Islet precursor cell (in vitro differentiated cells): ENCODE measurements around the gene VASP.

Experiments
- DNase-seq: peaks from one replicate; pipeline ENCODE4 v3.0.0-alpha.2; 2018

The VASP gene

DNA sequence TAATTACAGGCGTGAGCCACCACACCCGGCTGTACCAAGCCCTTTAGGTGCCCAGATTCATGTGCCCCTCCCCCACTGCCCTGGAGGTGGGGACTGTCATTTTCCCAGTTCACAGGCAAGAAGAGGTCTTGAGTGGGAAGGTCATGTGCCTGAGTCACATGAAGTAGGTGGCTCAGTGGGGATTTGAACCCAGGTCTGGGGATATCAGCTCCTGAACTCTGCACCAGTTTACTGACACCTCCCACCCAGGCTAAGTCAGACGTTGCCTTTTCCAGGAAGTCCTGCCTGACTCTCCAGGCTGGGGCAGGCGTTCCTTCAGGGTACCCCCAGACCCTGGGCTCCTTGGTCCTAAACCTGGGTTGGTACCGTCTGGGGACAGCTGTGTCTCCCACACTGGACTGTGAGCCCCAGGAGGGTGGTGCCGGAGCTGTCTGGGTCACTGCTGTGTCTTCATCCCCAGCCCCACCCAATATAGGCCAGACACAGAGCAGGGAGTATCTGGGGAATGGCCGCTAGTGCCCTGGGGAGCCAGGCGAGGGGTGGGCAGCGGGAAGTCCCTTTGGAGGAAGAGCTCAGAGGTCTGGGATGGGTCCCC lies 8.6 kb downstream of the VASP start:
- DNase-seq = no peak

- DNase-seq = no peak
Observed at GRCh38 chr19:45517238-45517637, 10.0 kb downstream of the VASP start.

GRCh38 chr19:45517641-45518468 lies 10.6 kb downstream of the VASP start:
- DNase-seq = no peak

- no peak for DNase-seq
Observed at GRCh38 chr19:45518469-45518826, 11.2 kb downstream of the VASP start.

- no peak for DNase-seq
Observed at GRCh38 chr19:45522010-45522941, 15.0 kb downstream of the VASP start.

- peak; percentile 87 for DNase-seq
Observed at GRCh38 chr19:45523642-45524256, 16.5 kb downstream of the VASP start.

GRCh38 chr19:45524575-45525129 lies 17.4 kb downstream of the VASP start:
- no peak for DNase-seq

- peak; percentile 86 for DNase-seq
Observed at GRCh38 chr19:45526143-45526542, 18.9 kb downstream of the VASP start.

DNA sequence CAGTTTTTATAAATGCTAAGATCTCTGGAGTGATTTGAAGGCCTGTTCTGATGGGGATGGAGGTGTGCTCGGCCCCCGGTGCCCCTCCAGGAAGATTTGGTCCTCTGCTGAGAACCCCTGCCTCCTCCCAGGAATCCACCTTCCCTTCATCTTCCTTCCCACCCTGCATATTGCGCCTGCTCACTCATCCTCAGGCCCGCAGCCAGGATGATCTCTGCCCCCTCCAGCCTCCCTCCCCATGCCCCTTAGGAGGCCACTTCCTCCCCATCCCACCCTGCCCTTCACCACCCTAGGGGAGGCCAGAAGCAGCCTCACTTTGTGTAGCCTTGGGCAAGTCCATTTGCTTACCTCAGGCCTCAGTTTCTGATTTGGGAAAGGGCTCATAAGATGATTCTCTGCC lies 19.7 kb downstream of the VASP start:
- no peak for DNase-seq

DNA sequence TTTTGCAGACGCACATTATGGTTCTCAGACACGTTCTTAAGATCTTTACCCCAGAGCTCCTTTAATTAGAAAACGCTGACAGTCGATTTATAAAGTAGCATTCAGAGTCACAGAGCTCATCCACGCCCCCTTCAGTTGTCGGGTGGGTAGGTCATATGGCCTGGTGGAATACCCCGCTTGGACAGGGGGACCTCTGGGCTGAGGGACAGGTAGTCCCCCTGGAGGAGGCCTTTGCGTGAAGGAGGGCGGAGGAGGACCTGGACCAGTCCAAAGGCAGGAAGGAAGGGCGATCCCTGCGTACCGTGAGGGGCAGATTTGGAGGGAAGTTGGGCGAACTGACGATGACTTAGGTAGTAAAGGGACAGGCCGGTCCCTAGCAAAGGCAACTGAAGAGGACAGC lies 20.5 kb downstream of the VASP start:
- peak; percentile 64 for DNase-seq

- DNase-seq = peak; percentile 93
Observed at GRCh38 chr19:45528149-45528743, 21.0 kb downstream of the VASP start.

DNA sequence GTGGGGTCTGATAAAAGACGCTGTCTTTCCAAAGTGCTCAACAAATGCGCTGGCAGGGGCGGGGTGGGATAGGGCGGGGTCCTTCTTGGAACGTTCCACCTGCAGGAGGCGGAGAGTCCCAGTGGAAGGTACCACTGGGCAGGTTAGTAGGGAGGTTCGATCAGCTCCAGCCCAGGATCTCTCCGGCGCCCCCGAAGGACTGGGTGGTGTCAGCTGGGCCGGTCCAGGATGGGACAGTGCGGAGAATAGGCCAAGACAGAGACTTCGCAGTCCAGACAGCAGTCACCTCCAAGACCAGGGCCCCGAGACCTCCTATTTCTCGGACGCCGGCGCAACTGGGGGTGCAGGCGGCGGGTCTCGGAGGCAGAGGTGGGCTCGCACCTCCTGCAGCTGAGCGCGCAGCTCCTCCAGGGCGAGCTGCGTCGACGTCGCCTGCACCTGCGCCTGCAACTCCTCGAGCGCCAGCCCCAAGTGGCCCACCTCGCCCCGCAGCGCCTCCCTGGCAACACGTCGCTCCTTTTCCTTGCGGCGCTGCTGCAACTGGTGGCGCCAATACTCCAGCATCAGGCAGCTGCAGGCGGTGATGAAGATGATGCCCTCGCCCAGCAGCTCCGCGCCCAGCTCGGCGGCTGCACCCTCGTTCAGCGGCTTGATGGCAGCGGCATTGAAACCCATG lies 21.6 kb downstream of the VASP start:
- peak; percentile 91 for DNase-seq

DNA sequence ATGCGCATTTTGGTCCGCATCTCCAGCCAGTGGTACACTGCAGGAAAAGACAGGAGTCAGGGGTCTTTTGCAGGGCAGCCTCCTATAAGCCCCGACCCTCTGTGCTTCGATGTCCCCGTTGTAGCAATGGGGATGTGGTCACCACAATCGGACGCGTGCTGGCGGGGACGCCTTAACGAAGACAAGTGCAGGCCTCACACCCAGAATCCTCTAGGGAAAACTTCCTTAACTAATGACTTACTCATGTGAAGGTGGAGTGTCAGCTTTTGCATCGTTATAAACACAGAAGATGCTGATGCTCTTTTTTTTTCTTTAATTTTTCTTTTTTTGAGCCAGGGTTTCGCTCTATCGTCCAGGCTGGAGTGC lies 22.1 kb downstream of the VASP start:
- DNase-seq = no peak

- no peak for DNase-seq
Observed at GRCh38 chr19:45531349-45531748, 24.1 kb downstream of the VASP start.

DNA sequence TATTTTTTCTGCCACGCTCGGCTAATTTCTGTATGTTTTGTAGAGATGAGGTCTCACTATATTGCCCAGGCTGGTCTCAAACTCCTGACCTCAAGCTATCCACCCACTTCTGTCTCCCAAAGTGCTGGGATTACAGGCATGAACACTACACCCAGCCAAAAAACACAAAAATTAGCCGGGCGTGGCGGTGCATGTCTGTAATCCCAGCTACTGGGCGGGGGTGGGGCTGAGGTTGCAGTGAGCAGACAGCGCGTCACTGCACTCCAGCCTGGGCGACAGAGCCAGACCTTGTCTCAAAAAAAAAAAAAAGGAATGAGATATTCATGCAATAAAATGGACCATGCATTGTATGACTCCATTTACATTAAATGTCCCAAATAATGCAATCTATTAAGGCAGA lies 32.2 kb downstream of the VASP start:
- DNase-seq = no peak

DNA sequence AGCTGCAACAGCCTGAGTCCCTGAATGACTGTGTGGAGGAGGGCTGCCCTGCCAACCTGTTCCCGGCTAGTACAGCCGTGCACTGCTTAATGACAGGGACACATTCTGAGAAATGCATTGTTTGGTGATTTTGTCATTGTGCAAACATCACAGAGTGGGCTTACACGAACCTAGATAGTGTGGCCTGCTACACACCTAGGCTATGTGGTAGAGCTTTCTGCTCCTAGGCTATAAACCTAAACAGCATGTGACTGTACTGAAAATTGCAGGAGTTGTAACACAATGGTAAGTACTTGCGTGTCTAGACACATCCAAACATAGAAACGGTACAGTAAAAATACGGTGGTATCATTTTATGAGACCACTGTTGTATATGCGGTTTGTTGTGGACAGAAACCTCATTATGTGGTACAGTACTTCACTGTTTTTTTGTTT lies 35.0 kb downstream of the VASP start:
- no peak for DNase-seq

DNA sequence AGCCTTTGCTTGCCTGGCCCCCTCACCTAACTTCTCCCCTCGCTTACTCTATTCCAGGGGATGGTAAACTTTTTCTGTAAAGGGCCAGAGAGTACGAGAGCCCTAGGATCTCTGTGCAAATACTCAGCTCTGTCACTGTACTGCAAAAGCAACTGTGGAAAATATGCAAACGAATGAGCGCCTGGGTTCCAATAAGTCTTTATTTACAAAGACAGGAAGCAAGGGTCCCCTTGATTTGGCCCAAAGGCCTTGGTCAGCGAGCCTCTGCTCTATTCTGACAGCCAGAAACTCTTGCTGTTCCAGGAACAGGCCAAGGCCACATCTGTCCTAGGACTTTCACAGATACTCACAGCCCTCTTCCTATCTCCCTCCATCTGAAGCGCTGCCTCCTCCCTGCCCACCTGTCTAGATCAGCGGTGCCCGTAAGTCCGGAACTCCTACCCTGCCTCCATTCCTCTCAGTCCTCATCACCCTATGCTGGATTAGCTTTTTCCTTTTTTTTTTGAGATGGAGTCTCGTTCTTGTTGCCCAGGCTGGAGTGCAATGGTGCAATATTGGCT lies 40.0 kb downstream of the VASP start:
- DNase-seq = no peak

DNA sequence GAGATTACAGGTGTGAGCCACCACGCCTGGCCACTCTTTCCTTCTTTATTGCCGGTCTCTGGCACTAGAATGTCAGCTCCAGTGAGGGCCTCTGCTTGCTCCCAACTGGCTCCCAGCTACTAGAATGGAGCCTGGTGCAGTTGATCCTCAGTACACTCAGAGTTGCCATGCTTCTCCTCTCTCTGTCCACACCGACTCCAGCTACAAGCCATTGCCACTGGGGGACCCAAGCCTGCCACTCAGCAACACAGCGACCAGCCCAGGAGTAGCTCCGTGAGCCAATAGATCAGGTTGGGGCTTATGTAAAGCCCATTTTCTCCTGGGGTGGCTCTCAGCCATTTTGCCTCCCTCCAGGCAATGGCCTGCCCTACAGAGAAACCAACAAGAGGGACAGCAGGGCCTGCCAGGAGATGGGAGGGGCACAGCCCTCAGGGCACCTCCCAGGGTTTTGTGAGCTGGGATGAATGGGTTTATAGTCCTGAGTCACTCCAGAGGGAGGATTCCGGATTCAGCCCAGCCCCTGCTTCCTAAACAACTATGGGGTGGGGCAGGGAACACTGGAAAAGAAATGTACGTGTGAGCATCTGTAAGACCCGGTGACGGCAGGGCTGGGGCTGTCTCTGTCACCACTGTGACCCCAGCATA lies 40.8 kb downstream of the VASP start:
- DNase-seq = peak; percentile 90

DNA sequence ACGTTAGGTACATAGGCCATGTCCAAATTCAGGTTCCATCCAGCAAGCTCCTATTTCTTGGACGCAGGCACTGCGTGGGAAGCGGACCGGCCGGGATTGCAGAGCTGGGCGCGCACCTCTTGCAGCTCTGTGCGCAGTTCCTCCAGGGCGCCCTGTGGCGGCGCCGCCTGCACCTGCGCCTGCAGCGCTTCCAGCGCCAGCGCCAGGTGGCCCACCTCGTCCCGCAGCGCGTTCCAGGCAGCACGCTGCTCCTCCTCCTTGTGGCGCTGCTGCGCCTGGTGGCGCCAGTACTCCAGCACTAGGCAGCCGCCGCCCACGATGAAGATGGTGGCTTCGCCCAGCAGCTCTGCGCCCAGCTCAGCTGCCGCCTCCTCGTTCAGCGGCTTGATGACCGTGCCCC lies 46.2 kb downstream of the VASP start:
- peak; percentile 91 for DNase-seq

DNA sequence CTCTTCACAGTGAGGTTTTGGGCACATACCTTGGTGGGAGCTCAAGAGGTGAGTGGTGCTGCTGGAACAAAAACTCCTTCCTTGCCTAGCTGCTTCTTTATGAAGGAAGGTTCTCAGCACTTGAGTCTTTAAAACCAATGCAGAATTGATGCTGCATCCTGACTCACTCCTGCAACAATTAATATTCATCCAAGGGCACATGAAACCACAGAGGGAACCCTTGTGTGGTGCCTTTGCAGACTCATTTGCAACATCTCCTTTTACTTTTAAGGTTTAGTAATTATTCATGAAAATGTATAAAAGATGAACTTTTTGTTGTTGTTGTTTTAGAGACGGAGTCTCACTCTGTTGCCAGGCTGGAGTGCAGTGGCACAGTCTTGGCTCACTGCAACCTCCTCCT lies 47.2 kb downstream of the VASP start:
- DNase-seq = no peak

- no peak for DNase-seq
Observed at GRCh38 chr19:45556835-45557234, 49.6 kb downstream of the VASP start.
